ENCODE measurements around the gene ZSCAN18.

DNA sequence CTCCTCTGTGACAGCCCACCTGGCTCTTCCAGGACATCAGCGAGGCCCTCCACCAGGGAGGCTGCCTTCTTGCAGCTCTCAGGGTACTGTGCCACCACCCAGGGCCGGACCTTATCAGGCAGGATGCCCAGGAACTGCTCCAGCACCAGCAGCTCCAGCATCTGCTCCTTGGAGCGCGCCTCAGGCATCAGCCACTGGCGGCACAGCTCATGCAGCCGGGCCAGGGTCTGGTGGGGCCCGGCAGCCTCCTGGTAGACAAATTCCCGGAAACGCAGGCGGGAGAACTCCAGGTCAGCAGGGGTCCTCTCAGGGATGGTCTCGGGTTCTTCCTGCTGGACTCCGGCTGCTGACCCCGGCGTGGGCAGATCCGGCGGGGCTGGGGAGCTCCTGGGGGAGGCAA, 8.2 kb downstream of the ZSCAN18 start:
- TF ChIP-seq, protein P1, sequence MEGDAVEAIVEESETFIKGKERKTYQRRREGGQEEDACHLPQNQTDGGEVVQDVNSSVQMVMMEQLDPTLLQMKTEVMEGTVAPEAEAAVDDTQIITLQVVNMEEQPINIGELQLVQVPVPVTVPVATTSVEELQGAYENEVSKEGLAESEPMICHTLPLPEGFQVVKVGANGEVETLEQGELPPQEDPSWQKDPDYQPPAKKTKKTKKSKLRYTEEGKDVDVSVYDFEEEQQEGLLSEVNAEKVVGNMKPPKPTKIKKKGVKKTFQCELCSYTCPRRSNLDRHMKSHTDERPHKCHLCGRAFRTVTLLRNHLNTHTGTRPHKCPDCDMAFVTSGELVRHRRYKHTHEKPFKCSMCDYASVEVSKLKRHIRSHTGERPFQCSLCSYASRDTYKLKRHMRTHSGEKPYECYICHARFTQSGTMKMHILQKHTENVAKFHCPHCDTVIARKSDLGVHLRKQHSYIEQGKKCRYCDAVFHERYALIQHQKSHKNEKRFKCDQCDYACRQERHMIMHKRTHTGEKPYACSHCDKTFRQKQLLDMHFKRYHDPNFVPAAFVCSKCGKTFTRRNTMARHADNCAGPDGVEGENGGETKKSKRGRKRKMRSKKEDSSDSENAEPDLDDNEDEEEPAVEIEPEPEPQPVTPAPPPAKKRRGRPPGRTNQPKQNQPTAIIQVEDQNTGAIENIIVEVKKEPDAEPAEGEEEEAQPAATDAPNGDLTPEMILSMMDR (IDR thresholded peaks at IDR 0.05), result no peak
- TF ChIP-seq EZH2 (IDR thresholded peaks at IDR 0.05; ENCODE audit: borderline replicate concordance, insufficient read depth, low read depth, low read length, poor library complexity, severe bottlenecking), result no peak
